ENCODE results near the gene PRKCA. TPM values are rescaled to one million over a fixed set of nuclear protein-coding genes. Genes with fewer than 3 reads are reported as not detected.
A peak's percentile ranks its signal among the peaks of the same experiment; 100 is the strongest.

PRKCA gene
- total and polyA plus RNA-seq, 2 donors from 2014 or later, result 8.0 to 50.8 TPM

GRCh38 chr17:66819466-66819865, 517.1 kb downstream of the PRKCA start:
- no peak for TF ChIP-seq CTCF (IDR thresholded peaks at IDR 0.05; ENCODE audit: borderline replicate concordance, extremely low read depth, insufficient read depth)
- intact Hi-C loops (cut with DNase I), result no loop called here

GRCh38 chr17:66822009-66822408, 519.6 kb downstream of the PRKCA start:
- H3K36me3 ChIP-seq (ENCODE audit: control insufficient read depth in 2 of 3, insufficient read depth in 3 of 3, low read length in 3 of 3), result no peaks in the 10 kb centered on the region
- no peak for TF ChIP-seq CTCF (IDR thresholded peaks at IDR 0.05; ENCODE audit: borderline replicate concordance, extremely low read depth, insufficient read depth)
- DNase-seq (no peak), FAIRE-seq (no peak)
- peaks cover 0 to 7% (median 0%) of the 10 kb centered on the region in 3 donors for H3K9me3 ChIP-seq (ENCODE audit: control insufficient read depth in 2 of 3, insufficient read depth in 1 of 3, low read length in 3 of 3)
- no peaks in the 10 kb centered on the region for H3K27me3 ChIP-seq (ENCODE audit: control insufficient read depth, insufficient read depth, low read length)
- H3K9ac ChIP-seq (ENCODE audit: low read length in 3 of 3), result no peak overlapping the region
- no peak overlapping the region for H3K27ac ChIP-seq (ENCODE audit: low read depth in 2 of 2, low read length in 2 of 2)
- no peak overlapping the region for H3K4me3 ChIP-seq (ENCODE audit: low read length in 3 of 3)
- no peaks in the 10 kb centered on the region for H3K4me1 ChIP-seq (ENCODE audit: control insufficient read depth in 2 of 3, insufficient read depth in 2 of 3, low read depth in 1 of 3, low read length in 3 of 3)
- intact Hi-C loops (cut with DNase I), result no loop called here

More at GRCh38 chr17:66819466-66819865, 517.1 kb downstream of the PRKCA start:
- DNase-seq, result peak in 1 of 5 donors; percentile 27
- H3K27me3 ChIP-seq (ENCODE audit: control insufficient read depth, insufficient read depth, low read length), result no peaks in the 10 kb centered on the region
- H3K9me3 ChIP-seq (ENCODE audit: control insufficient read depth in 2 of 3, insufficient read depth in 1 of 3, low read length in 3 of 3), result peaks cover 0 to 7% (median 0%) of the 10 kb centered on the region in 3 donors
- no peak overlapping the region for H3K9ac ChIP-seq (ENCODE audit: low read length in 3 of 3)
- no peaks in the 10 kb centered on the region for H3K4me1 ChIP-seq (ENCODE audit: control insufficient read depth in 2 of 3, insufficient read depth in 2 of 3, low read depth in 1 of 3, low read length in 3 of 3)
- H3K36me3 ChIP-seq (ENCODE audit: control insufficient read depth in 2 of 3, insufficient read depth in 3 of 3, low read length in 3 of 3), result no peaks in the 10 kb centered on the region
- H3K27ac ChIP-seq (ENCODE audit: low read depth in 2 of 2, low read length in 2 of 2), result no peak overlapping the region
- H3K4me3 ChIP-seq (ENCODE audit: low read length in 3 of 3), result no peak overlapping the region
- FAIRE-seq, result no peak

- no peak for TF ChIP-seq CTCF (IDR thresholded peaks at IDR 0.05; ENCODE audit: borderline replicate concordance, extremely low read depth, insufficient read depth)
- no peak for FAIRE-seq
- DNase-seq, result no peak
- Histone ChIP-seq H3K36me3 (ENCODE audit: control insufficient read depth in 2 of 3, insufficient read depth in 3 of 3, low read length in 3 of 3) (no peaks in the 10 kb centered on the region), H3K9ac (ENCODE audit: low read length in 3 of 3) (no peak overlapping the region), H3K4me3 (ENCODE audit: low read length in 3 of 3) (no peak overlapping the region), H3K27ac (ENCODE audit: low read depth in 2 of 2, low read length in 2 of 2) (no peak overlapping the region), H3K9me3 (ENCODE audit: control insufficient read depth in 2 of 3, insufficient read depth in 1 of 3, low read length in 3 of 3) (no peaks in the 10 kb centered on the region), H3K4me1 (ENCODE audit: control insufficient read depth in 2 of 3, insufficient read depth in 2 of 3, low read depth in 1 of 3, low read length in 3 of 3) (no peaks in the 10 kb centered on the region), H3K27me3 (ENCODE audit: control insufficient read depth, insufficient read depth, low read length) (no peaks in the 10 kb centered on the region)
- intact Hi-C loops (cut with DNase I), result no loop called here
Observed at GRCh38 chr17:66826856-66827255, 524.4 kb downstream of the PRKCA start.

- intact Hi-C loops (cut with DNase I), result no loop called here
- Histone ChIP-seq H3K9me3 (ENCODE audit: control insufficient read depth in 2 of 3, insufficient read depth in 1 of 3, low read length in 3 of 3) (no peaks in the 10 kb centered on the region), H3K9ac (ENCODE audit: low read length in 3 of 3) (no peak overlapping the region), H3K4me1 (ENCODE audit: control insufficient read depth in 2 of 3, insufficient read depth in 2 of 3, low read depth in 1 of 3, low read length in 3 of 3) (peaks cover 0 to 1% (median 0%) of the 10 kb centered on the region in 3 donors), H3K36me3 (ENCODE audit: control insufficient read depth in 2 of 3, insufficient read depth in 3 of 3, low read length in 3 of 3) (no peaks in the 10 kb centered on the region), H3K27ac (ENCODE audit: low read depth in 2 of 2, low read length in 2 of 2) (no peak overlapping the region), H3K4me3 (ENCODE audit: low read length in 3 of 3) (no peak overlapping the region), H3K27me3 (ENCODE audit: control insufficient read depth, insufficient read depth, low read length) (peaks cover under 1% of the 10 kb centered on the region)
- TF ChIP-seq CTCF (IDR thresholded peaks at IDR 0.05; ENCODE audit: borderline replicate concordance, extremely low read depth, insufficient read depth), result no peak
- DNase-seq (peak in 4 of 5 donors; percentile 75 to 94 (median 92)), FAIRE-seq (no peak)
Observed at GRCh38 chr17:66829386-66829864, 527.0 kb downstream of the PRKCA start.
